Rectal smooth muscle tissue (tissue), 1 donor: Measurements from ENCODE around the gene OLAH.

ENCODE experiments used
- H3K27ac ChIP-seq: one replicate; pipeline ENCODE4 v1.7.0; 2013; ENCODE audit warnings: low read depth, low read length, inconsistent platforms
- H3K27me3 ChIP-seq: one replicate; pipeline ENCODE4 v1.7.0; 2013; ENCODE audit warnings: low read length; ENCODE audit not compliant: control insufficient read depth, insufficient read depth
- H3K36me3 ChIP-seq: one replicate; pipeline ENCODE4 v1.7.0; 2013; ENCODE audit warnings: low read length; ENCODE audit not compliant: control insufficient read depth, insufficient read depth
- H3K4me1 ChIP-seq: one replicate; pipeline ENCODE4 v1.7.0; 2013; ENCODE audit warnings: low read length; ENCODE audit not compliant: control insufficient read depth, insufficient read depth
- H3K4me3 ChIP-seq: one replicate; pipeline ENCODE4 v1.7.0; 2013; ENCODE audit warnings: low read length
- H3K9ac ChIP-seq: one replicate; pipeline ENCODE4 v1.7.0; 2013; ENCODE audit warnings: low read length

OLAH gene

DNA sequence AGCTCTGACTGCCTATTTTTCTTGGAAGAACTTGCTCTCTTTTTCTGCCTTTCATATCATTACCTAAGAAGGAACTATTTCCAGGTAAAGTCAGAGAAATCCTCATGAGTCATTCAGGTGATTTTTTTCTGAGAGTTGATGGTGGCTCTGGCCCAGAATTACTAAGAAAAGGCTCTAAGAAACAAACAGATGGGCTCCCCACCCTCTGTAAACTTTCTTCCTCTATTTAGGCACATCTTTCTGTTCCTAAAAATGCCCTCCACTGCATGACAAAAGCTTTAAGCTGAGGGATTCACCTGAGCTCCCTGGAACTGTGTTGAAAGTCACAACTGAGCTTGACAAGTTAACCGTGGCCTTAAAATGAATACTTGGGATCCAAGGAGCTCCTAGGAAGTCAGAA lies 1.6 kb downstream of the OLAH start:
- Histone ChIP-seq H3K27me3 (no peaks in the 10 kb centered on the region), H3K4me1 (no peaks in the 10 kb centered on the region), H3K36me3 (no peaks in the 10 kb centered on the region), H3K9ac (no peak overlapping the region), H3K27ac (no peak overlapping the region), H3K4me3 (no peak overlapping the region)

DNA sequence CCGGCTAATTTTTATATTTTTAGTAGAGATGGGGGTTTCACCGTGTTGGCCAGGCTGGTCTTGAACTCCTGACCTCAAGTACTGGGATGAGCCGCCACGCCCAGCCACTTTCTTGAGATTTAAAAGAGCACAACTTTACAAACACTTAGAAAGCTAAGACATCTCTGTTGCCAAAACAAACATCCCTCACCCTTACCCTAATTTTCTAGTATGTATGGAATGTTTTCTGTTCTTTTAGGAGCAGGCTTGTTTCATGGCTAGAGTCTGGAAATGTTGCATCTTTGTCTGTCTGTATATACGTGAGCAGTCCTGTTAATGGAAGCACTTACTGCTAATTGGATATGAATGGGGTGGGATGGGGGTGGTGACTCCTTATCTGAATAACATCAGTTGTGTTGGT lies 2.9 kb downstream of the OLAH start:
- no peak overlapping the region for H3K27ac ChIP-seq
- H3K36me3 ChIP-seq = no peaks in the 10 kb centered on the region
- H3K4me1 ChIP-seq = no peaks in the 10 kb centered on the region
- H3K4me3 ChIP-seq = no peak overlapping the region
- H3K27me3 ChIP-seq = no peaks in the 10 kb centered on the region
- H3K9ac ChIP-seq = no peak overlapping the region

DNA sequence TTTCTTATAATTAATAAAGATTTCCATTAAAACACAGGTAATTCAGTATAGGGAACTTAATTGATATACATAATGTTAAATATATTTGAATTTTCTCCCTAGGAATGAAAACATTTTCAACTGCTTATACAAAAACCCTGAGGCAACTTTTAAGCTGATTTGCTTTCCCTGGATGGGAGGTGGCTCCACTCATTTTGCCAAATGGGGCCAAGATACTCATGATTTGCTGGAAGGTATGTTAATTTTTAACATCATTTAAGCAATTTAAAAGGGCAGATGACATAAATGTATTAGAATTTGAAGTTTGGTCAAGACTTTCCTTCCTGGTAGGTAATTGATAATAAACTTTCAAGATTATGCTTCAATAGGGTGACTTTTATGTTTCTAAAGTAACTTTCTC lies 5.8 kb downstream of the OLAH start:
- H3K9ac ChIP-seq = no peak overlapping the region
- no peak overlapping the region for H3K4me3 ChIP-seq
- no peak overlapping the region for H3K27ac ChIP-seq
- H3K4me1 ChIP-seq = no peaks in the 10 kb centered on the region
- H3K27me3 ChIP-seq = no peaks in the 10 kb centered on the region
- H3K36me3 ChIP-seq = no peaks in the 10 kb centered on the region

DNA sequence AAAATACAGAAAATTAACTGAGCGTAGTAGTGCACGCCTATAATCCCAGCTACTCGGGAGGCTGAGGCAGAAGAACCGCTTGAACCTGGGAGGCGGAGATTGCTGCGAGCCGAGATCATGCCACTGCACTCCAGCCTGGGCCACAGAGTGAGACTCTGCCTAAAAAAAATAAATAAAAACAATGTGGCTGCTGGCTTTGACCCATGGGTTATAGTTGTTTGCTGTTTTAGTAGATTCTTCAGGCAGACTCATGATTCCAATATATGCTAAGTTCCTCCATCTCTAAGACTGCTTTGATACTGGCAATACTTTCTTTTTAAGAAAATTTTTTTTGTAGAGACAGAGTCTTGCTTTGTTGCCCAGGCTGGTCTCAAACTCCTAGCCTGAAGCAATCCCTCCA lies 8.4 kb downstream of the OLAH start:
- Histone ChIP-seq H3K4me3 (no peak overlapping the region), H3K27ac (no peak overlapping the region), H3K4me1 (no peaks in the 10 kb centered on the region), H3K36me3 (no peaks in the 10 kb centered on the region), H3K27me3 (no peaks in the 10 kb centered on the region), H3K9ac (no peak overlapping the region)

DNA sequence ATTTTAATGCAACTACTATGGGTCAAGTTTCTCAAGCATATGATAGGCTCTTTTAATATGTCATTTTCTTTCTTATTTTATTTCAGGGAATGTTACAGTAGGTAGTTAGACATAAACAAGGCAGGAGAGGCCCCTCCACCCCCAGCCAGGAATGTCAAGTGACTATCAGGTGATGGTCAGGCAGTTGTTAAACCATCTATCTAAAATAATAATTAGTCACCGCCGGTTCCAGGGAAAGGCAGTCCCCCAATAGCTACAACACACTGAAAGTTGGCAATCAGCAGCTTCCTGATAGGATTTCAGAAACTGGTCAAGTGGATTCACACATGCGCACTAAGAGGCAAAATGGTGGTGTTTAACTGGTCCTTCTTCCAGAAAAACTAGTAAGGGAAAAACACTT lies 9.3 kb downstream of the OLAH start:
- Histone ChIP-seq H3K9ac (no peak overlapping the region), H3K27me3 (no peaks in the 10 kb centered on the region), H3K36me3 (no peaks in the 10 kb centered on the region), H3K27ac (no peak overlapping the region), H3K4me3 (no peak overlapping the region), H3K4me1 (no peaks in the 10 kb centered on the region)

DNA sequence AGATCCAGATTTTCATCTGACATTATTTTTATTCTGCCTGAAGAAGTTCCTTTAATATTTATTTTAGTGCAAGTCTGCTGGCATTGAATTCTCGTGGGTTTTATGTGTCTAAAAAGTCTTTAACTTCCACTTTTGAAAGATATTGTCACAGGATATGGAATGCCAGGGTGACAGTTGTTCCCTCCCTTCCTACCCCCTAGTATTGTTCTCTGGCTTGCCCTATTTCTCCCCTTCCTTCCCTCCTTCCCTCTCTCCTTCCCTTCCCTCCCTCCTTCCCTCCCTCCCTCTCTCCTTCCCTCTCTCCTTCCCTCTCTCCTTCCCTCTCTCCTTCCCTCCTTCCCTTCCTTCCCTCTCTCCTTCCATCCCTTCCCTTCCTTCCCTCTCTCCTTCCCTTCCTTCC lies 14.9 kb downstream of the OLAH start:
- Histone ChIP-seq H3K36me3 (no peaks in the 10 kb centered on the region), H3K4me1 (no peaks in the 10 kb centered on the region), H3K4me3 (no peak overlapping the region), H3K27me3 (no peaks in the 10 kb centered on the region), H3K9ac (no peak overlapping the region), H3K27ac (no peak overlapping the region)

DNA sequence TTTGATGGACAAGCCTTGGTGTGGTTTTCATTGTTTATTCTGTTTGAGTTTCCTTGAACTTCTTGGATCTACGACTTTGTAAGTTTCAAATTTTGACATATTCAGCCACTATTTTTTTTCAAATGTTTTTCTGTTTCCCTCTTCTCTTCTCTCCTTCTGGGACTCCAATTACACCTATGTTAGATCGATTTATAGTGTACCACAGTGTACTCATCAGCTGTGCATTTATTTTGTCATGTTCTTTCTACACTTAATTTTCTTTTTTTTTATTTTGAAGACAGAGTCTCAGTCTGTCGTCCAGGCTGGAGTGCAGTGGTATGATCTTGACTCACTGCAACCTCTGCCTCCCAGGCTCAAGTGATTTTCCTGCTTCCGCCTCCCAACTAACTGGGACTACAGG lies 16.2 kb downstream of the OLAH start:
- no peak overlapping the region for H3K27ac ChIP-seq
- H3K9ac ChIP-seq = no peak overlapping the region
- no peaks in the 10 kb centered on the region for H3K27me3 ChIP-seq
- no peaks in the 10 kb centered on the region for H3K36me3 ChIP-seq
- no peak overlapping the region for H3K4me3 ChIP-seq
- no peaks in the 10 kb centered on the region for H3K4me1 ChIP-seq

DNA sequence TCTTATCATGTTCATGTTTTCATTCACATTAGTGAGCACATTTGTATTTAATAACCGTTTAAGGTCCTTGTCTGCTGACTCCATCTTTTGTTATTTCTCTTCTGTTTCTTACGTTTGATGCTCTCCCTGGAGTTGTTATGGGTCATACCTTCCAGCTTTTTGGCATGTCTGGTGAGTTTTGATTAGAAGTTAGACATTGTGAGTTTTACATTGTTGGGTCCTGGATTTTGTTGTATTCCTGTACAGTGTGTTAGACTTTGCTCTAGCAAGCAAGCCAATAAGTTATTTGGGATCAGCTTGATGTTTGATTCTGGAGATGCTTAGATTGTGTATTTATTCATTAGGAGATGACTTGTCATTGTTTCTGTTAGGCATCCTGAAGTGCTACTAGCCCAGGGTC lies 16.9 kb downstream of the OLAH start:
- Histone ChIP-seq H3K27ac (no peak overlapping the region), H3K36me3 (no peaks in the 10 kb centered on the region), H3K4me1 (no peaks in the 10 kb centered on the region), H3K9ac (no peak overlapping the region), H3K27me3 (no peaks in the 10 kb centered on the region), H3K4me3 (no peak overlapping the region)

DNA sequence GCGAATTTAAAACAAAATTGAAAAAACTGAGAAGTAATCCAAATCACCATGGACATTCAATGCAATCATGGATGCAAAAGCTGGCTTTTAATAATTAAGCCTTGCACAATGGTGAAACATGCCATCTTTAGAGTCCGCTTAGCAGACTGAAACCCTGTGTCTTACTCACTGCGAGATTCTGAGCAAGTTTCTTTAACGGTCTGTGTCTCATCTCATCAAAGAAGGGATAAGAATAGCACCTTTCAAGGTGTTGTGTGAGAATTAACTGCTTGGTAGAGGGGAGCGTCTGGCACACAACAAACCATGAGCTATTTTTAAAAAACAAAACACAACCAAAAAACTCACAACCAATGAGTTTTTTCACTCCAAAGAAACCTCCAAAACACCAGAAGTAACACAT lies 23.4 kb downstream of the OLAH start:
- H3K4me1 ChIP-seq = no peaks in the 10 kb centered on the region
- H3K27ac ChIP-seq = no peak overlapping the region
- no peak overlapping the region for H3K4me3 ChIP-seq
- no peaks in the 10 kb centered on the region for H3K27me3 ChIP-seq
- no peak overlapping the region for H3K9ac ChIP-seq
- no peaks in the 10 kb centered on the region for H3K36me3 ChIP-seq

DNA sequence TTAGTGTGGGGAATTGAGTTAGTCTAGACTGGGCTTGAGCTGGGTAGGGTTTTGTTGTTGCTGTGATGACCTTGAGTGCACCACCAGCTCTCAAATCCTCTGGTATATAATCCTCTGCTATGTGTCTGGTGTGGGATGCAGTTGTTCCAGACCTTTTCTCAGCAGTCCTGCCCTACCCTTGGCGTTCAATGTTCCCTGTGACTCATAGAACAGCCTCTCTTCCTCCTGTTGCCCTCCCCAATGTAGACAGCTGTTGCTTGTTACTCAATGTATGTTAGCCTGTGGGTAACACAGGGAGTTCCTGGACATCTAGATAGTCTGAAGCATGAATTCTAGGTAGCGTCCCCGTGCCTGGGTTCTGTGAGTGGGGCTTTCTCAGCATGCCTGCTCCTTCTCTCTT lies 25.1 kb downstream of the OLAH start:
- Histone ChIP-seq H3K4me1 (no peaks in the 10 kb centered on the region), H3K36me3 (no peaks in the 10 kb centered on the region), H3K27ac (no peak overlapping the region), H3K27me3 (no peaks in the 10 kb centered on the region), H3K4me3 (no peak overlapping the region), H3K9ac (no peak overlapping the region)

DNA sequence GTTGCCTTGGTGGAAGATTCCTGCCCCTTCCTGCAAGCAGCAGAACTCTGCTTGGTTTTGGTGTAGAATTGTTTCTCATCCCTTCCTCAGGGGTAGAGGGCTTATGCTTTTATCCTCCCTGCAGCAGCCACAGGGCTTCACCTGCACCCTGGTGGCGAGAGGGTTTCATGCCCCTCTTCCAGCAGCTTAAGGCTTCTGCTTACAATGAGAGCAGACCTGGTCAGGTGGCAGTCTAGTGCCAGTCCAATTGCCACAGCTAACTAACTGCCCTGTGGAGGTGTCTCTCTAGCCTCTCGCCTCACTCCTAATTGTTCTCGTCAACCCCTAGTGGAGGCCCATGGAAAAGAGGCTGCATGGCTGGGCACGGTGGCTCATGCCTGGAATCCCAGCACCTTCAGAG lies 25.5 kb downstream of the OLAH start:
- H3K36me3 ChIP-seq = no peaks in the 10 kb centered on the region
- H3K9ac ChIP-seq = no peak overlapping the region
- H3K4me3 ChIP-seq = no peak overlapping the region
- H3K4me1 ChIP-seq = no peaks in the 10 kb centered on the region
- H3K27ac ChIP-seq = no peak overlapping the region
- no peaks in the 10 kb centered on the region for H3K27me3 ChIP-seq

DNA sequence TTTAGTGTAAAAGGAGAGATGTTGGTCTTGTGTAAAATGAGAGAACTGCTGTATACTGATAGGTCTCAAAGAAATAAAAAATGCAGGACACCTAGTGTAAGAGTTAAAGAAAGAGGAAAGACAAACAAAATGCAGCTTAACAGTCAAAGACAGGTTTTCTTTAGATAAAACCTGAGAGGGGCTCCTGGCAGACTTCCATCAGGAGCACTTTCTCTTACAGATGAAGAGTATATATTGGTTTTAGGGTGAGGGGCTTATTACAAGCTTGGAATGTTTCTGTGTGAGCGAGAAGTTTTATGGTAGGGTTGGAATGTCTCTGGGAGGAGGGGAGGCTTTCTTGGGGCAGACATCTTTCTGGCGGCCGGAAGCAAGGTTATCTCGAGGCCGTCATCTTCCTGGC lies 28.6 kb downstream of the OLAH start:
- Histone ChIP-seq H3K27me3 (no peaks in the 10 kb centered on the region), H3K9ac (no peak overlapping the region), H3K36me3 (no peaks in the 10 kb centered on the region), H3K27ac (no peak overlapping the region), H3K4me1 (no peaks in the 10 kb centered on the region), H3K4me3 (no peak overlapping the region)

DNA sequence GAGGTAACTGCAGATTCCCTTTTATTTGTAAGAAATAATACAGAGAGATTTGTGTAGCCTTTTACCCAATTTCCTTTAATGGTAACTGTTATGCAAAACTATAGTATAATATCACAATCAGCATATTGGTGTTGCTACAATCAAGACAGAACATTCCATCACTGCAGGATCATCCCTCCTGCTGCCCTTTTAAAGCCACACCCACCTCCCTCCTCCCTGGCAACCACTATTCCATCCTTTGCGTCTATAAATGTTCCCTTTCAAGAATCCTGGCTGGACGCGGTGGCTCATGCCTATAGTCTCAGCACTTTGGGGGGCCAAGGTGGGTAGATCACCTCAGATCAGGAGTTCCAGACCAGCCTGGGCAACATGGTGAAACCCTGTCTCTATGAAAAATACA lies 31.7 kb downstream of the OLAH start:
- Histone ChIP-seq H3K27ac (no peak overlapping the region), H3K36me3 (no peaks in the 10 kb centered on the region), H3K4me3 (no peak overlapping the region), H3K9ac (no peak overlapping the region), H3K4me1 (no peaks in the 10 kb centered on the region), H3K27me3 (no peaks in the 10 kb centered on the region)
